GM12878 (cell line): ENCODE measurements around the gene UAP1. TPM values are rescaled to one million over a fixed set of nuclear protein-coding genes. Genes with fewer than 3 reads are reported as not detected.

Experiments used
- ATAC-seq: fragments of 200-7000 bp; cut with Tn5 transposase; 3 replicates; pipeline ENCODE4 v1.9.1; 2020; ENCODE audit warnings: mild to moderate bottlenecking, moderate library complexity
- BruUV-seq: library from RNA; stranded (reverse); fragments of 400-500 nt; replicated peaks from 2 replicates; lab custom pipeline; 2021; lab: Mats Ljungman, UMichigan
- CTCF ChIA-PET: fragments of 300-600 bp; sonication (Branson Sonifier 250); formaldehyde crosslinking; extraction: SDS; loops from one replicate; lab custom pipeline; 2021; ENCODE audit warnings: inconsistent platforms; lab: Yijun Ruan, JAX
- POLR2A ChIA-PET: fragments of 350-600 bp; formaldehyde crosslinking; extraction: SDS; loops from one replicate; lab custom pipeline; 2021; ENCODE audit warnings: inconsistent platforms; lab: Charles Lee
- RAD21 ChIA-PET: fragments of 300-600 bp; sonication (Branson Sonifier 250); formaldehyde crosslinking; loops from one replicate; lab custom pipeline; 2023; ENCODE audit warnings: antibody characterized with exemption; ENCODE audit not compliant: unreplicated experiment; lab: Charles Lee
- SMC1A ChIA-PET: fragments of 300-600 bp; sonication (Branson Sonifier 250); formaldehyde crosslinking; loops from one replicate; lab custom pipeline; 2023; ENCODE audit not compliant: unreplicated experiment, uncharacterized antibody; lab: Charles Lee
- DNase-seq: peaks from one replicate; pipeline ENCODE4 v3.0.0-alpha.2; 2011; ENCODE audit warnings: low read depth, low spot score
- FAIRE-seq: peaks from 3 replicates; lab custom pipeline; 2011; peaks lifted over from hg19 to GRCh38; lab: Jason Lieb, UNC
- H2AFZ ChIP-seq: 2 replicates; pipeline ENCODE4 v1.6.0; 2011; ENCODE audit warnings: low read depth, low read length, control low read depth; ENCODE audit not compliant: control insufficient read depth
- H3K27ac ChIP-seq: 2 replicates; pipeline ENCODE4 v1.5.1; 2011; ENCODE audit warnings: control low read depth; ENCODE audit not compliant: control insufficient read depth, insufficient read depth
- H3K27me3 ChIP-seq, 2 experiments: replicated peaks in 1 of 2; 2 replicates each; pipeline versions ENCODE4 v1.6.0 to v1.6.1; 2011; ENCODE audit warnings: low read length in 1 of 2; ENCODE audit not compliant: control insufficient read depth in 2 of 2, insufficient read depth in 2 of 2
- H3K36me3 ChIP-seq, 2 experiments: 2 replicates each; pipeline ENCODE4 v1.5.1; 2011; ENCODE audit warnings: low read length in 1 of 2; ENCODE audit not compliant: control insufficient read depth in 2 of 2, insufficient read depth in 2 of 2
- H3K4me1 ChIP-seq: 2 replicates; pipeline ENCODE4 v1.6.1; 2011; ENCODE audit warnings: mild to moderate bottlenecking, low read length, moderate library complexity, mixed read lengths; ENCODE audit not compliant: control insufficient read depth, insufficient read depth
- H3K4me2 ChIP-seq: 2 replicates; pipeline ENCODE4 v1.6.0; 2011; ENCODE audit warnings: control low read depth; ENCODE audit not compliant: control insufficient read depth, insufficient read depth
- H3K4me3 ChIP-seq: fragments of 200-600 bp; sonication (generic); 2 replicates; pipeline ENCODE4 v1.5.1; 2016
- H3K79me2 ChIP-seq: 2 replicates; pipeline ENCODE4 v1.6.0; 2011; ENCODE audit warnings: low read length; ENCODE audit not compliant: control insufficient read depth, insufficient read depth
- H3K9ac ChIP-seq: 2 replicates; pipeline ENCODE4 v1.8.0; 2011; ENCODE audit warnings: low read length, control low read depth, mixed read lengths; ENCODE audit not compliant: control insufficient read depth, insufficient read depth
- H3K9me3 ChIP-seq: replicated peaks from 3 replicates; pipeline ENCODE4 v1.5.1; 2011; ENCODE audit warnings: mild to moderate bottlenecking, low read length; ENCODE audit not compliant: control insufficient read depth, insufficient read depth
- H4K20me1 ChIP-seq: 2 replicates; pipeline ENCODE4 v1.6.0; 2011; ENCODE audit not compliant: control insufficient read depth, insufficient read depth
- ATF7 ChIP-seq: fragments of 450-650 bp; IDR thresholded peaks from 2 replicates; pipeline ENCODE4 v1.6.1; 2016; ENCODE audit warnings: low read depth, mild to moderate bottlenecking
- BHLHE40 ChIP-seq, 2 experiments: fragments of 450-650 bp in 1 of 2; IDR thresholded peaks; 2 replicates each; pipeline ENCODE4 v1.6.1; 2011 to 2017; ENCODE audit warnings: low read depth in 2 of 2, borderline replicate concordance in 1 of 2, improper control_type of control experiment in 1 of 2, low read length in 1 of 2, mild to moderate bottlenecking in 1 of 2
- BMI1 ChIP-seq: fragments of 450-650 bp; IDR thresholded peaks from 2 replicates; pipeline ENCODE4 v1.6.1; 2016; ENCODE audit warnings: mild to moderate bottlenecking, moderate library complexity, borderline replicate concordance
- CHD4 ChIP-seq: fragments of 200-600 bp; sonication (generic); IDR thresholded peaks from 2 replicates; pipeline ENCODE4 v1.6.1; 2016; ENCODE audit warnings: mild to moderate bottlenecking
- EGR1 ChIP-seq, 2 experiments: IDR thresholded peaks; 1 replicate in 1 of 2; 2 replicates in 1 of 2; pipeline ENCODE4 v1.6.1; 2011 to 2012; ENCODE audit warnings: low read depth in 2 of 2, low read length in 2 of 2, borderline replicate concordance in 1 of 2, mild to moderate bottlenecking in 1 of 2, moderate library complexity in 1 of 2
- EZH2 ChIP-seq: IDR thresholded peaks from 2 replicates; pipeline ENCODE4 v1.6.1; 2012; ENCODE audit warnings: low read depth, mild to moderate bottlenecking, control low read depth, inconsistent platforms, low read length, borderline replicate concordance; ENCODE audit not compliant: control insufficient read depth
- HCFC1 ChIP-seq: fragments of 150-350 bp; IDR thresholded peaks from 2 replicates; pipeline ENCODE4 v1.6.1; 2014; ENCODE audit warnings: low read length
- MTA3 ChIP-seq: IDR thresholded peaks from 2 replicates; pipeline ENCODE4 v1.6.1; 2012; ENCODE audit warnings: low read length, inconsistent platforms, borderline replicate concordance
- NRF1 ChIP-seq: conservative IDR thresholded peaks from 2 replicates; pipeline ENCODE4 v1.6.1; 2011; ENCODE audit warnings: mild to moderate bottlenecking, low read depth, low read length, improper control_type of control experiment
- SMC3 ChIP-seq: IDR thresholded peaks from 2 replicates; pipeline ENCODE4 v1.6.1; 2011; ENCODE audit warnings: low read length, improper control_type of control experiment, borderline replicate concordance
- SREBF1 ChIP-seq: IDR thresholded peaks from 2 replicates; pipeline ENCODE4 v1.6.1; 2012; ENCODE audit warnings: mild to moderate bottlenecking, low read length
- TCF7 ChIP-seq: IDR thresholded peaks from 2 replicates; pipeline ENCODE4 v1.6.1; 2014; ENCODE audit warnings: antibody characterized with exemption, borderline replicate concordance
- WRNIP1 ChIP-seq: IDR thresholded peaks from 2 replicates; pipeline ENCODE4 v1.6.1; 2011; ENCODE audit warnings: low read depth, low read length, improper control_type of control experiment, borderline replicate concordance
- ZNF207 ChIP-seq: fragments of 450-650 bp; IDR thresholded peaks from 2 replicates; pipeline ENCODE4 v1.6.1; 2014; ENCODE audit warnings: antibody characterized with exemption, mild to moderate bottlenecking, borderline replicate concordance
- WGBS: methylation state at CpG from one replicate; pipeline ENCODE4 v1.1.6; 2016; ENCODE audit warnings: low lambda C conversion rate; ENCODE audit not compliant: insufficient replicate concordance, insufficient coverage; ENCODE audit errors: missing lambda C conversion rate; 5-methylcytosine and 5-hydroxymethylcytosine counted together
- in situ Hi-C: fragments of 300-500 bp; cut with MboI; formaldehyde crosslinking; loops from 9 replicates; pipeline ENCODE4 v1.14.3; 2018; ENCODE audit warnings: mixed read lengths
- intact Hi-C: fragments of 100-400 bp; cut with micrococcal nuclease; formaldehyde crosslinking; loops from one replicate; pipeline ENCODE4 v1.14.2; 2022; ENCODE audit not compliant: unreplicated experiment
- polyA plus RNA-seq, 11 experiments: library from polyadenylated mRNA; depleted of rRNA in 4 of 11; unstranded in 6 of 11; stranded (reverse) in 5 of 11; fragments of >200 nt; fragmentation: Nextera tagmentation in 4 of 11; fragmentation: Illumina TruSeq in 1 of 11; extraction: Ambion mirVana in 4 of 11; extraction: Trizol in 1 of 11; gene quantifications; 1 replicate in 1 of 11; 2 replicates in 10 of 11; pipeline versions ENCODE4 v1.2.1 to v1.2.3, GENCODE V29; 2011 to 2016; ENCODE audit warnings: inconsistent platforms in 2 of 11, missing spikeins in 2 of 11, low read depth in 1 of 11
- total RNA-seq, 4 experiments: library from RNA; depleted of rRNA in 3 of 4; stranded (reverse); fragments of >200 nt in 3 of 4; fragmentation: Illumina TruSeq in 1 of 4; extraction: Trizol in 1 of 4; gene quantifications; 2 replicates each; pipeline versions ENCODE4 v1.2.1 to v1.2.3, GENCODE V29; 2013 to 2021
- TF ChIP-seq, protein P1 (sequence below): IDR thresholded peaks from 2 replicates; pipeline ENCODE4 v1.6.1; 2011; ENCODE audit warnings: borderline replicate concordance, low read depth, mild to moderate bottlenecking, moderate library complexity, low read length; ENCODE audit not compliant: insufficient read depth, poor library complexity, severe bottlenecking

The UAP1 gene
- total and polyA plus RNA-seq, 10 of the 15 experiments (the other 5 are each of a cell fraction or from before 2014, with no cell fraction given): 19.2 to 43.0 (median 30.7) TPM

DNA sequence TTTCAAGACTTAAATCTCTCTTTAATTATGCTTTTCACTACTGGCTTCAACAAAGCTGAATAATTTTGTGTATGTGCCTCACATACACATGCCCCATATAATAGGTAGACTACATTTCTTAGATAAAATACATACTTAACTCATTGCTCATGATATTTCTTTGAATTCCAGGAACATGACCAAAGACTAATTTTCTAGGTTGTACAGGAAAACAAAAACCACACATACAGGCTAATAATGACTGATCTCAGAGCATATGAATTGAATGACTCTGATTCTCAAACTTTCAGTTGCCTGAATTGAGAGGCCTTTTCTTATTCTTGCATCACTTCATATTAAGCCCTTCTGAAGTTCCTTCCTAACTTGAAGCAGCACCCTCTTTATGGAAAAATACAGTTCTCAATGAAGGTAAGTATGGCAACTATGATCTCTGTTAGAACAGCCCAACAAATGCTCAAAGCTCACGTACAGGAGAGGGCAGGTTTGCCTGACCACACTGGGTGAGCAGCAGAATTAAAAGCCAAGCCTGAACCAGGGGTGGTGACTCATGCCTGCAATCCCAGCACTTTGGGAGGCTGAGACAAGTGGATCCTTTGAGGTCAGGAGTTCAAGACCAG is 22.6 kb upstream of the UAP1 start:
- SMC1A ChIA-PET: no interaction called here
- FAIRE-seq: peak; percentile 78
- H3K4me3 ChIP-seq: no peak overlapping the region
- no peak overlapping the region for H3K27ac ChIP-seq
- no peak overlapping the region for H3K4me2 ChIP-seq
- in situ Hi-C loops: no loop called here
- H3K79me2 ChIP-seq: no peaks in the 10 kb centered on the region
- H3K36me3 ChIP-seq: no peaks in the 10 kb centered on the region
- RAD21 ChIA-PET: no interaction called here
- intact Hi-C loops: no loop called here
- H3K27me3 ChIP-seq: no peaks in the 10 kb centered on the region
- no peak for DNase-seq
- CTCF ChIA-PET: interaction anchor here (0.9 kb wide), 1 partner anchor 39 kb away, joined by 5 read pairs; no protein-coding TSS in a partner anchor
- H4K20me1 ChIP-seq: no peaks in the 10 kb centered on the region
- no TSS peak for BruUV-seq
- TF ChIP-seq ZNF207: no peak
- TF ChIP-seq EZH2: no peak
- TF ChIP-seq SREBF1: no peak
- TF ChIP-seq MTA3: no peak
- TF ChIP-seq HCFC1: no peak
- TF ChIP-seq CHD4: no peak
- no peak for ATAC-seq
- POLR2A ChIA-PET: interaction anchor here (0.6 kb wide), 1 partner anchor 284 kb away, joined by 3 read pairs; no protein-coding TSS in a partner anchor
- no peaks in the 10 kb centered on the region for H3K4me1 ChIP-seq
- H3K9me3 ChIP-seq: no peaks in the 10 kb centered on the region; the same call in 1 of the 3 replicates
- WGBS: 50% methylated on average over 1 of the region's 1 CpG
- no peak overlapping the region for H3K9ac ChIP-seq
- H2AFZ ChIP-seq: no peak overlapping the region

DNA sequence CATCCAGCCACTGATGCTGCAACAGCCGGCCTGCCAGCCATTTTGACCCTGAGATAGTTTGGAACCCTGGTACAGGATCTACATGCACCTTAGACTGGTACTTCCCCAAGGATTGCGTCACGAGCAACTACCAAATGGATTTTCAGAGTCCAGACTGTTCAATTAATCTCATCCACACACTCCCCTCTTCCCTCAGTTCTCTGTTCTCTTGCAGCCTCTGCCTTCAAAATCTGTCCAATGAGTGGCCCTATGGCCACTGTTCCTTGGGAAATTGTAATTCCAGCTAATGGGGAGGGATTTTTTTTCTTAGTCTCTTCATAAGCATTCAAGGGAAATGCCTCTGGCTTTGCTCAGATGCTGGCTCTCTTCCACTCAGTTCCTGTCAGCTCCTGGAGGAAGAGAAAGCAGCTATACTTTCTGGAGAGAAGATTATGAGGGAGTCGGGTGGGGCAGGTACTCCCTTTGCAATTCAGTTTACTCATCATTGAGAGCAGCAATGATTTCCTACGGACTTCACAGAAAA is 19.8 kb upstream of the UAP1 start:
- CTCF ChIA-PET: interaction anchor here (0.6 kb wide), 1 partner anchor 14 kb away, joined by 3 read pairs; no protein-coding TSS in a partner anchor
- BruUV-seq: no TSS peak
- TF ChIP-seq WRNIP1 (no peak), SMC3 (no peak), EGR1 (IDR thresholded peaks at IDR 0.05; ENCODE audit: borderline replicate concordance in 1 of 2, low read depth in 2 of 2, low read length in 2 of 2) (no peak), NRF1 (no peak), ATF7 (no peak), BHLHE40 (IDR thresholded peaks at IDR 0.05; ENCODE audit: borderline replicate concordance in 1 of 2, low read depth in 2 of 2, low read length in 1 of 2) (no peak), TCF7 (no peak), BMI1 (no peak)
- TF ChIP-seq, protein P1, sequence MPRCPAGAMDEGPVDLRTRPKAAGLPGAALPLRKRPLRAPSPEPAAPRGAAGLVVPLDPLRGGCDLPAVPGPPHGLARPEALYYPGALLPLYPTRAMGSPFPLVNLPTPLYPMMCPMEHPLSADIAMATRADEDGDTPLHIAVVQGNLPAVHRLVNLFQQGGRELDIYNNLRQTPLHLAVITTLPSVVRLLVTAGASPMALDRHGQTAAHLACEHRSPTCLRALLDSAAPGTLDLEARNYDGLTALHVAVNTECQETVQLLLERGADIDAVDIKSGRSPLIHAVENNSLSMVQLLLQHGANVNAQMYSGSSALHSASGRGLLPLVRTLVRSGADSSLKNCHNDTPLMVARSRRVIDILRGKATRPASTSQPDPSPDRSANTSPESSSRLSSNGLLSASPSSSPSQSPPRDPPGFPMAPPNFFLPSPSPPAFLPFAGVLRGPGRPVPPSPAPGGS: no peak

More for the DNA sequence above, 19.8 kb upstream of the UAP1 start:
- no peak overlapping the region for H3K27ac ChIP-seq
- no peak overlapping the region for H3K4me3 ChIP-seq
- no peaks in the 10 kb centered on the region for H4K20me1 ChIP-seq
- no peak for DNase-seq
- no peak overlapping the region for H3K9ac ChIP-seq
- ATAC-seq: no peak
- H3K4me1 ChIP-seq: no peaks in the 10 kb centered on the region
- SMC1A ChIA-PET: no interaction called here
- no peak overlapping the region for H2AFZ ChIP-seq
- H3K79me2 ChIP-seq: no peaks in the 10 kb centered on the region
- POLR2A ChIA-PET: no interaction called here
- H3K27me3 ChIP-seq: no peaks in the 10 kb centered on the region
- no peaks in the 10 kb centered on the region; the same call in 1 of the 3 replicates for H3K9me3 ChIP-seq
- no peak for FAIRE-seq
- intact Hi-C loops (no loop called here), in situ Hi-C loops (no loop called here)
- RAD21 ChIA-PET: no interaction called here
- no peak overlapping the region for H3K4me2 ChIP-seq
- no peaks in the 10 kb centered on the region for H3K36me3 ChIP-seq
- WGBS: 62% methylated on average over 5 of the region's 5 CpGs
